Trophoblast cell (in vitro differentiated cells and primary cell): ENCODE data around the gene FHIT.

ENCODE experiments used
- DNase-seq, 2 donors: peaks; one replicate each; pipeline ENCODE4 v3.0.0-alpha.2; 2016
- H2AFZ ChIP-seq: 2 replicates; pipeline ENCODE4 v1.6.1; 2013; ENCODE audit warnings: low read length, moderate library complexity, mild to moderate bottlenecking; ENCODE audit not compliant: insufficient read depth, poor library complexity
- H2AK5ac ChIP-seq: 2 replicates; pipeline ENCODE4 v1.6.1; 2013; ENCODE audit warnings: mild to moderate bottlenecking, low read length
- H2BK120ac ChIP-seq: 2 replicates; pipeline ENCODE4 v1.6.1; 2013; ENCODE audit warnings: low read length, mild to moderate bottlenecking, moderate library complexity; ENCODE audit not compliant: insufficient read depth, poor library complexity
- H2BK12ac ChIP-seq: 2 replicates; pipeline ENCODE4 v1.6.1; 2013; ENCODE audit warnings: mild to moderate bottlenecking, low read length, moderate library complexity
- H2BK5ac ChIP-seq: 2 replicates; pipeline ENCODE4 v1.6.1; 2013; ENCODE audit warnings: low read length, low read depth, moderate library complexity, mild to moderate bottlenecking; ENCODE audit not compliant: poor library complexity
- H3K14ac ChIP-seq: 2 replicates; pipeline ENCODE4 v1.6.1; 2013; ENCODE audit warnings: mild to moderate bottlenecking, low read length
- H3K18ac ChIP-seq: 2 replicates; pipeline ENCODE4 v1.6.1; 2013; ENCODE audit warnings: mild to moderate bottlenecking, low read length
- H3K23ac ChIP-seq: 2 replicates; pipeline ENCODE4 v1.6.1; 2013; ENCODE audit warnings: low read length
- H3K27ac ChIP-seq: 2 replicates; pipeline ENCODE4 v1.5.1; 2013; ENCODE audit warnings: low read depth, mild to moderate bottlenecking, inconsistent platforms, low read length, moderate library complexity
- H3K27me3 ChIP-seq: 2 replicates; pipeline ENCODE4 v1.6.1; 2013; ENCODE audit warnings: inconsistent platforms, mild to moderate bottlenecking, low read length, moderate library complexity; ENCODE audit not compliant: insufficient read depth
- H3K36me3 ChIP-seq, 2 experiments: 1 replicate in 1 of 2; 2 replicates in 1 of 2; pipeline ENCODE4 v1.6.1; 2013; ENCODE audit warnings: low read length in 2 of 2, mild to moderate bottlenecking in 2 of 2, moderate library complexity in 1 of 2; ENCODE audit not compliant: insufficient read depth in 2 of 2, control insufficient read depth in 1 of 2
- H3K4ac ChIP-seq: 2 replicates; pipeline ENCODE4 v1.6.1; 2013; ENCODE audit warnings: low read depth, mild to moderate bottlenecking, low read length, moderate library complexity
- H3K4me1 ChIP-seq, 2 experiments: 1 replicate in 1 of 2; 2 replicates in 1 of 2; pipeline ENCODE4 v1.6.1; 2013; ENCODE audit warnings: low read length in 2 of 2, mild to moderate bottlenecking in 2 of 2, moderate library complexity in 1 of 2; ENCODE audit not compliant: insufficient read depth in 2 of 2, control insufficient read depth in 1 of 2
- H3K4me2 ChIP-seq: 2 replicates; pipeline ENCODE4 v1.6.1; 2013; ENCODE audit warnings: inconsistent platforms, mild to moderate bottlenecking, low read length, moderate library complexity
- H3K4me3 ChIP-seq: 2 replicates; pipeline ENCODE4 v1.5.1; 2013; ENCODE audit warnings: mild to moderate bottlenecking, low read depth, low read length, inconsistent platforms
- H3K79me1 ChIP-seq: one replicate; pipeline ENCODE4 v1.6.1; 2013; ENCODE audit warnings: low read length
- H3K79me2 ChIP-seq: 2 replicates; pipeline ENCODE4 v1.6.1; 2013; ENCODE audit warnings: low read length, mild to moderate bottlenecking; ENCODE audit not compliant: control insufficient read depth, insufficient read depth, poor library complexity
- H3K9ac ChIP-seq: 2 replicates; pipeline ENCODE4 v1.6.1; 2013; ENCODE audit warnings: mild to moderate bottlenecking, low read length
- H3K9me3 ChIP-seq: 2 replicates; pipeline ENCODE4 v1.6.1; 2013; ENCODE audit warnings: low read depth, mild to moderate bottlenecking, control low read depth, inconsistent platforms, low read length; ENCODE audit not compliant: insufficient read depth
- H4K12ac ChIP-seq: 2 replicates; pipeline ENCODE4 v1.6.1; 2013; ENCODE audit warnings: low read depth, mild to moderate bottlenecking, low read length, moderate library complexity
- H4K8ac ChIP-seq: 2 replicates; pipeline ENCODE4 v1.6.1; 2013; ENCODE audit warnings: low read depth, mild to moderate bottlenecking, low read length, moderate library complexity
- H4K91ac ChIP-seq: one replicate; pipeline ENCODE4 v1.6.1; 2013; ENCODE audit warnings: low read depth, mild to moderate bottlenecking, low read length, moderate library complexity
- WGBS: extraction: QIAGEN DNeasy Blood & Tissue Kit; methylation state at CpG from one replicate; pipeline ENCODE4 v1.1.7; 2013; ENCODE audit warnings: missing lambda C conversion rate; ENCODE audit not compliant: insufficient read length, insufficient coverage; ENCODE audit errors: extremely low coverage; 5-methylcytosine and 5-hydroxymethylcytosine counted together

Gene FHIT

GRCh38 chr3:60344340-60344739 is 906.9 kb downstream of the FHIT start:
- Histone ChIP-seq H3K4me1 (no peaks in the 10 kb centered on the region), H3K9me3 (no peaks in the 10 kb centered on the region), H2BK120ac (no peak overlapping the region), H2AFZ (no peak overlapping the region), H3K79me2 (no peaks in the 10 kb centered on the region), H2BK5ac (no peak overlapping the region), H4K12ac (no peak overlapping the region), H3K4me3 (no peak overlapping the region), H3K36me3 (no peaks in the 10 kb centered on the region), H3K79me1 (no peaks in the 10 kb centered on the region), H3K18ac (no peak overlapping the region), H3K9ac (no peak overlapping the region), H3K4me2 (no peak overlapping the region), H2BK12ac (no peak overlapping the region), H2AK5ac (no peak overlapping the region), H3K23ac (no peak overlapping the region), H3K27me3 (no peaks in the 10 kb centered on the region), H3K14ac (no peak overlapping the region), H4K91ac (no peak overlapping the region), H3K4ac (no peak overlapping the region), H3K27ac (no peak overlapping the region), H4K8ac (no peak overlapping the region)
- no CpG with 5 or more reads among the region's 3 CpGs for WGBS
- DNase-seq = no peak

DNA sequence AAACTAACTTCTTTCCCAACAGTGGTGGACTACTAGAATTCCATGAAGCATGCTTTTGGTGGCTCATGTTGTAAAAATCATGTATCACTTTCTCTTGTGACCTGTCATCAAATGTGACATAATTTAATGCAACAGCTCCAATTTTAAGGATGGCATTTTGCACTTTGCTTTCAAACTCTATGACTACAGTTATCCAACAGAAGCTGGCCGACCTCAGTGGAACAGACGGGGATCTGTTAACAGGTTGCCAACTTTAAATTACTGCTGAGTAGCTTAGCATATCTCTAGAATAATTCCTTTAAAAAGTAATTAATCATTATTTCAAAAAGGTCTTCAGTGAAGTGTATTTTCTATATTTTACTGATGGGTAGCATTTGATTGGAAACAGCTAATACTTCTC is 907.4 kb downstream of the FHIT start:
- H2BK120ac ChIP-seq = no peak overlapping the region
- no peak overlapping the region for H2AFZ ChIP-seq
- H3K27ac ChIP-seq = no peak overlapping the region
- H3K4me1 ChIP-seq = no peaks in the 10 kb centered on the region
- no peaks in the 10 kb centered on the region for H3K79me1 ChIP-seq
- no peaks in the 10 kb centered on the region for H3K9me3 ChIP-seq
- no peak overlapping the region for H3K23ac ChIP-seq
- WGBS = no CpG with 5 or more reads among the region's 2 CpGs
- H3K4me3 ChIP-seq = no peak overlapping the region
- H4K91ac ChIP-seq = no peak overlapping the region
- H3K79me2 ChIP-seq = no peaks in the 10 kb centered on the region
- no peak overlapping the region for H4K12ac ChIP-seq
- H4K8ac ChIP-seq = no peak overlapping the region
- no peak for DNase-seq
- H3K18ac ChIP-seq = no peak overlapping the region
- no peak overlapping the region for H3K4me2 ChIP-seq
- no peak overlapping the region for H2BK5ac ChIP-seq
- H2AK5ac ChIP-seq = no peak overlapping the region
- H3K14ac ChIP-seq = no peak overlapping the region
- no peak overlapping the region for H2BK12ac ChIP-seq
- H3K36me3 ChIP-seq = no peaks in the 10 kb centered on the region
- H3K9ac ChIP-seq = no peak overlapping the region
- H3K4ac ChIP-seq = no peak overlapping the region
- H3K27me3 ChIP-seq = no peaks in the 10 kb centered on the region

DNA sequence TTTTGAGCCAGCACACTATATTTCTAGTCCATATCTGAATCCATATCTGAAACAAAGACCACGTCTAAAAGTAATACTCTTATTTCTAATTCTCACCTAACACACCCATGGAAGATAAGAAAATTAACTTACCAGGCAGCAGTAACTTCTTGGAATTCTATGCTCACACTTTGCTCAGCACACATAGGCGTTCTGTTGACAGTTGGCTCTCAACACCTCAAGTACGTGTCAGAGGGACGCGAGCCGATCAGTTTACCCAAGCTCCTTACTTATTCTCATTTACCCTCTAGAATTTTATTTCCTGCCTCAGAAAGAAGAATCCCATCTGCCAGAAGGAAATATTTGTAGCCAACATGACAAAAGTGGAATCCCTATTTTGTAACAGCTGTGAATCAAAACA is 911.9 kb downstream of the FHIT start:
- no CpG with 5 or more reads among the region's 6 CpGs for WGBS
- no peak overlapping the region for H3K27ac ChIP-seq
- H4K91ac ChIP-seq = no peak overlapping the region
- H3K4me1 ChIP-seq = no peaks in the 10 kb centered on the region
- DNase-seq = no peak
- H3K4ac ChIP-seq = no peak overlapping the region
- H3K23ac ChIP-seq = no peak overlapping the region
- H3K4me2 ChIP-seq = no peak overlapping the region
- H2BK5ac ChIP-seq = no peak overlapping the region
- H3K27me3 ChIP-seq = no peaks in the 10 kb centered on the region
- no peak overlapping the region for H4K8ac ChIP-seq
- no peaks in the 10 kb centered on the region for H3K79me1 ChIP-seq
- H2AFZ ChIP-seq = no peak overlapping the region
- H3K14ac ChIP-seq = no peak overlapping the region
- no peak overlapping the region for H3K9ac ChIP-seq
- no peak overlapping the region for H2BK12ac ChIP-seq
- no peaks in the 10 kb centered on the region for H3K79me2 ChIP-seq
- no peak overlapping the region for H2BK120ac ChIP-seq
- no peak overlapping the region for H3K18ac ChIP-seq
- H4K12ac ChIP-seq = no peak overlapping the region
- H3K36me3 ChIP-seq = no peaks in the 10 kb centered on the region
- no peak overlapping the region for H3K4me3 ChIP-seq
- no peaks in the 10 kb centered on the region for H3K9me3 ChIP-seq
- H2AK5ac ChIP-seq = no peak overlapping the region

DNA sequence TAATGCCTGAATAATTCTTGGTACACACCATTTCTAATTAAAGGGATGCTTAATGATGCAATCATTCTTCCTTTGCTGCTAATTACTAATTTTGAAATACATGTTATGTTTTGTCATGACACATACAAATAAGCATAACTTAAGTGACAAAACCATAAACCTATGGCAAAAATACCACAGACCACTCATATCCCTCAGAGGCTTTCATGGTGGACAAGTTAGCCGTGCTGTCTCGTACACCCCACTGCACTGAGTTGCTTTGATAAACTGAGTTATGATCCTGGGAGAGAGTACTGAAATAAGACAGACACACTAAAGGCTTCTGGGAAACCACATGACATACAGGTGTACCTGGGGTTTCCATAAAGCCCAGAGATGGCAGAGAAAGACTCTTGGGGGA is 913.8 kb downstream of the FHIT start:
- Histone ChIP-seq H2AK5ac (no peak overlapping the region), H3K18ac (no peak overlapping the region), H3K4ac (no peak overlapping the region), H4K91ac (no peak overlapping the region), H3K4me1 (no peaks in the 10 kb centered on the region), H2BK120ac (no peak overlapping the region), H3K27ac (no peak overlapping the region), H3K79me2 (no peaks in the 10 kb centered on the region), H3K4me2 (no peak overlapping the region), H2BK5ac (no peak overlapping the region), H4K8ac (no peak overlapping the region), H3K4me3 (no peak overlapping the region), H3K9me3 (no peaks in the 10 kb centered on the region), H2AFZ (no peak overlapping the region), H4K12ac (no peak overlapping the region), H3K9ac (no peak overlapping the region), H3K23ac (no peak overlapping the region), H2BK12ac (no peak overlapping the region), H3K14ac (no peak overlapping the region), H3K79me1 (no peaks in the 10 kb centered on the region), H3K27me3 (no peaks in the 10 kb centered on the region), H3K36me3 (no peaks in the 10 kb centered on the region)
- WGBS = no CpG with 5 or more reads among the region's 2 CpGs
- no peak for DNase-seq
